ENCODE data around the gene MAU2. TPM values are rescaled to one million over a fixed set of nuclear protein-coding genes. Genes with fewer than 3 reads are reported as not detected.

MAU2 gene, protein sequence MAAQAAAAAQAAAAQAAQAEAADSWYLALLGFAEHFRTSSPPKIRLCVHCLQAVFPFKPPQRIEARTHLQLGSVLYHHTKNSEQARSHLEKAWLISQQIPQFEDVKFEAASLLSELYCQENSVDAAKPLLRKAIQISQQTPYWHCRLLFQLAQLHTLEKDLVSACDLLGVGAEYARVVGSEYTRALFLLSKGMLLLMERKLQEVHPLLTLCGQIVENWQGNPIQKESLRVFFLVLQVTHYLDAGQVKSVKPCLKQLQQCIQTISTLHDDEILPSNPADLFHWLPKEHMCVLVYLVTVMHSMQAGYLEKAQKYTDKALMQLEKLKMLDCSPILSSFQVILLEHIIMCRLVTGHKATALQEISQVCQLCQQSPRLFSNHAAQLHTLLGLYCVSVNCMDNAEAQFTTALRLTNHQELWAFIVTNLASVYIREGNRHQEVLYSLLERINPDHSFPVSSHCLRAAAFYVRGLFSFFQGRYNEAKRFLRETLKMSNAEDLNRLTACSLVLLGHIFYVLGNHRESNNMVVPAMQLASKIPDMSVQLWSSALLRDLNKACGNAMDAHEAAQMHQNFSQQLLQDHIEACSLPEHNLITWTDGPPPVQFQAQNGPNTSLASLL
- 10 to 100 TPM; 45.3 to 52.4 TPM for total RNA-seq
- long read RNA-seq, partial matches to known transcripts = 0 of 5 reads
- long read RNA-seq, other reads (novel, unspliced or antisense) = 4 of 5 reads

DNA sequence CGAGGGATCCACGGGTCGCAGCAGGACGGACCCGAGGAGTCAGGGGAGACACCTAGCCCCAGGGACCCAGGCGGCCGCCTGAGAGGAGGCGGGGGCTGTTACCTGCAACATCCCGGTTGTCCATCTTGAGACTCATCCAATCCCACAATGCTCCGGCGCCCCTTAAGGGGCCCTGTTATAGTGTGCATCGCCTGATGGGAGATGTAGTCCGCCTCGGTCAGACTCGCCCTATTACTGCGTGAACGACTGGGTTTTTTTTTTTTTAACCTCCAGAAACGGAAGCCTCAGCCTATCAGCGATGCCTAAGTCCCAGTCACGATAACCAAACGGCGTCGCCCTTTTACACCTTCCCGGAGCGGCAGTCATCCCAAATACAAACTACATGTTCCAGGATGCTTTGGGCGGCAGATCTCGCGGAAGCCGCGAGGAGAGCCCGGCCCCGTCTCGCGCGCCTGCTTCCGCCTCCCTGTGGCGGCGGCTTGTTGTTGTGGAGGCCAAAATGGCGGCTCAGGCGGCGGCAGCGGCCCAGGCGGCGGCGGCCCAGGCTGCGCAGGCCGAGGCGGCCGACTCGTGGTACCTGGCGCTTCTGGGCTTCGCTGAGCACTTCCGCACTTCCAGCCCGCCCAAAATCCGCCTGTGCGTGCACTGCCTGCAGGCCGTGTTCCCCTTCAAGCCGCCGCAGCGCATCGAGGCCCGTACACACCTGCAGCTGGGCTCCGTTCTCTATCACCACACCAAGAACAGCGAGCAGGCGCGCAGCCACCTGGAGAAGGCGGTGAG, at the start of gene MAU2, which contains the start of gene SUGP1:
MAU2 (plus strand) TSS at position 469 of the 780 bp plus-strand sequence; CDS start at position 500, 31 bp downstream.
SUGP1 (minus strand) TSS at position 149 of the 780 bp plus-strand sequence; CDS start at position 136, 13 bp downstream.
- intact Hi-C loops (cut with DNase I, micrococcal nuclease) = no loop called here
- DNase-seq (peak; percentile 88 to 90), ATAC-seq (peak; percentile 94)

DNA sequence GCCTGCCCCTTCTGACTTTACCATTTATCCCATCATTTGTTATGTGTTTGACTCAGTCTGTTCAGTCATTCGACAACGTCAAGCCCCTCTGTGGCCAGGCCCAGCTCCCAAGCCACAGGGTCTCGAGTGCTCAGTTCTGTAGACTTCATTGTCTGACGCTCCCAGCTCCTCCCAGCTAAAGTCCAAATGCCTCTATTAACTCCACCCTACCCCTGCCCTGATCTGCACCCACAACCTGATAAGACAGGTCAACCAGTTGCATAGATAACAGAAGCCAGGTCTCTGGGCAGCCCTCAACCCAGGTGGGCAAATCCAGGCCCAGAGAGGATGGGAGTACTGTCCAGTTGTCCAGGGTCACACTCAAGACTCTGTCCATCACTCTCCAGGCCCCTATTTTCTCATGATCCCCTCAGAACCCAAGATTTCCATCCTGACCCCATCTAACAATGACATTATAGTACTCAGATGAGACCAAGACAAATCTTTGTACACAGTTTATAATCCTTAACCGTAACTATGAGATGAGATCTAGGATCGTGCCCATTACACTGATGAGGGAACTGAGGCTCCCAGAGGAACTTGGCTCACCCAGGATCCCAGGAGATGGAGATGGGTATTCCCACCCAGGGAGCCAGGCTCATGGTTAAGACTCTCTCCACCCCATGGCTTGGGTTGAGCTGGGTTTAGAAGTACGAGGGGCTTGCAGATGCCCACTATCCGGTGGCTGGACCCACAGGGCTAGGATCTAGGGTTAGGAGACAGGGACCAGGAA, 48.6 kb upstream of the MAU2 start:
- intact Hi-C loops (cut with DNase I, micrococcal nuclease) = no loop called here
- ATAC-seq (peak; percentile 43), DNase-seq (no peak)

DNA sequence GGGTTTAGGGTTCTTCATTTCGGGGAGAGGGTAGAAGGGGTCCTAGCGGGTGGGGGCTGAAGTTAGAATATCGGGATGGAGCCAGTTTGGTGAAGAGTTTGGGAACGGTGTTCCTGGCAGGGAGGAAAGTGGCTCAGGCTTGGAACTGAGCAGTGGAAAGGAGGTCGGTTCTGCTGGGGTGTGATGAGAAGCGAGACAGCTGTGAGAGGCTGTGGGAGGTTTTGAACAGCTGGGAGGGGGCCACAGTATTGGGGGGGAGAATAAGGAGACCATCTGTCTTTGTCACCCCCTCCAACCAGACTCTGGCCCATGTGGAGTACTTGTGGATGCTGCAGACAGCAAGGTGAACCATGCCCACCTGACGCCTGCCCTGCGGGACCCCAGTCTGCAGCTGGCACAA, 46.5 kb upstream of the MAU2 start:
- DNase-seq = no peak
- no peak for ATAC-seq
- intact Hi-C loops (cut with DNase I, micrococcal nuclease) = no loop called here

DNA sequence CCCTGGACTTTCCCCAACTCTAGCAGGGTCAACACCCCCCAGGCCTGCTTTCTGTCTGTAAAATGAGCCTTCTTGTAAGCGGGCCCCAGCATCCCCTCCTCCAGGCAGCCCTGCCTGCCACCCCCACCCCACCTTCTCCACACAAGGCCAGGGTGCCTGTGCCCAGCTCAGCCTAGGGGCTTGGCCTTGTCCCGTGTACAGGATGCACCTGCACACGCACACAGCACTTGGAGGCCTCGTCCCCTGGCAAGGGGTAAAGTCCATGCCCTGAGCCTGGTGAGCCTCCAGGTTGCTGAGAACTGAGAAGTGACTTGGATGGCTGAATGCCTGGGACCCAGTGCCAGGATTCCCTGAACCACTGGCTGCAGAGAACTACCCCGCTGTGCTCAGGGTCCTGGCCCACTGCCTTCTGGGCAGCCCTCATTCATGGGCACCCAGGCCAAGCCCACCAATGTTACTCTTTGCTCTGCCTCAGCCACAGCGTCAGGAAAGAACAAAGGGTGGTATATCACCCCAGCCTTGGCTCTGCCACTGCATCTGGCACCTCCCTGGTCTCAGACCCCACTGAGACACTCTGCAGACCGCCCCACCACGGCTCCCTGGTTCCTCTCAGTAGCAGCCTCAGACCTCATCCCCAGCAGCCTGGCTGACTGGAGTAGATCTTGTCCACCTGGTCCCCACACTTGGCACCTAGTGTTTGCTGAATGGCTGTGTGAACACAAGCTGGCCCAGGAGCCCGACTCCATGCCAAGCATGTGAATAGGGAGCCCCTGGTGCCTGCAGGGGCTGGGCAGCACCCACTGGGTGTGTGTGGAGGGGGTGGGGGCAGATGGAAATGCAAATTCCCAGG, 45.7 kb upstream of the MAU2 start:
- peak in 1 of 2 donors; percentile 22 for DNase-seq
- peak; percentile 57 for ATAC-seq
- intact Hi-C loops (cut with DNase I, micrococcal nuclease) = no loop called here

DNA sequence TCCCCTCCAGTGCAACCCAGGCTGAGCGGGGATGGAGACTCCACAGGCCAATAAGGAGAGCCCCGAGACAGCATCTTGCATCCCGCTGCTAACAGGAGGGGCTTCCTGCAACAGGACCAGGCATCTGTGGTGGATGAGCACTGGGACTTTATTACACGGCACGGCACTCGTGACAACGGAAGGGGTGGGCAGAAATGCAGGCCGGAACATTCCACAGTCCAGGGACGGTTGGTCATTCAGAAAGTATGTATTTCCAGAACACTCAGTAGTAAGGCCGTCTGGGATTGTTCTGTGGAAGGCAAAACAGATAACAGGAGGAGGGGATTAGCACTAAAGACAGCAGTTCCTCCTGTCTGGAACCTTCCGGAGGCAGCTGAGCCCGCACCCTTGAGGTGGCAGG, 44.2 kb upstream of the MAU2 start:
- DNase-seq (no peak), ATAC-seq (no peak)
- intact Hi-C loops (cut with DNase I, micrococcal nuclease) = no loop called here

DNA sequence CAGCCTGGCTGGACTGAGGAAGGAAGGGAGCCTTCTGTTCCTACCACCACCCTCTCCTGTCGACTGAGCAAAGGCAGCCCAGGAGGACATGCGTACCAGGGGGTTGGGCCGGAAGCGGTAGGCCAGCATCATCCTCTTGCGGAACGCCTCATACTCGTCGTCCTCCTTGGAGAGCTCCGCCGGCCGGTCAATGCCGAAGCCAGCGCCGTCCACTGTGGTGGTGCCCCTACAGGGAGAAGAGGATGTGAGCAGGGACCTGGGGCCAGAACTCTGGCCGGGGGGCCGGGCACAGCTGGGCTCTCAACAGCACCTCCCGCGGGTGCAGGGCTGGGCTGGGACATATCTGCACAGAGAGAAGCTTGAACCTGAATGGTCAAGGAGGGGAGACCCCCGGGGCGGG, 43.8 kb upstream of the MAU2 start:
- DNase-seq (no peak), ATAC-seq (no peak)
- intact Hi-C loops (cut with DNase I, micrococcal nuclease) = no loop called here

DNA sequence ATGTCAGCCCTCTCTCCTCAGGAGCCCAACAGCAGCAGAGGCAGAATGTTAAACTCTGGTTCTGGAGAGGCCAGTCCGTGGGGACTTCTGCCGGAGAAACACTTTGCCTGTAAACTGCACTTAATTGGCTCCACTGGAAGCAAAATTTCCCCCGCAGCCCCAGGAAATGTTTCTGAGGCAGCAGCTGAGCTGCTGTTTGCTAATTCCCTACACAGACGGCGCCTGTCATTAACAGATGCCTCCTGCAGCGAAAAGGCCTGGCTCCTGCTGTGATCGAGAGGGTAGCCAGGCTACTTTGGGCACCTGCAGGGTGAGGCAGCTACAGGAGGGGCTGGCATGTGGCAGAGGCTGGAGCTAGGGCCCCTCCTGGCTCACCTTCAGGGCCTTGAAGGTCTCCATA, 42.3 kb upstream of the MAU2 start:
- ATAC-seq (no peak), DNase-seq (no peak)
- intact Hi-C loops (cut with DNase I, micrococcal nuclease) = no loop called here

DNA sequence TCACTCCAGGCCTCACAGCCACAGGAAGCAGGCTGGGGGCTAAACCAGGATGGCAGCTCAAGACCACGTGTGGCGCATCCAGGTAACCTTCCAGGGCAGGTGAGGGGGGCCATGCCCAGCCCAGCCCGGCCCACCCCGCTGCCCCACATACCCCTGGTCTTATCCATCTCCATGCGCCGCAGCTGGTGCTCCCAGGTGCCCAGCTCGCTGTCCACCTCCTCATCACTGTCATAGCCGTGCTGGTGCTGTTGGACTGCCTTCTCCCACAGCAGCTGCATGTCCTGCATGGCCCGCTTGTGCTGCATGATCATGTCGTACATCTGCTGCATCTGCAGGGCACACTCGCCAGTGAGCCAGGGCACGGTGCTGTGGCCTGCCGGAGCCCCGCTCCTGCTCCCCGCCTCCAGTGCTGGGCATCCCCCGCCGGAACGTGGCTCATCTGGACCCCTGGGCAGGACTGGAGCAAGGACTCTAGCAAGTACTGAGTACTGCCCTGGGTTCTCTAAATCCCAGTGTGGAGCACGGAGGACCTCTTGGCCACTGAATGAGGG, 41.5 kb upstream of the MAU2 start:
- intact Hi-C loops (cut with DNase I, micrococcal nuclease) = no loop called here
- no peak for DNase-seq
- ATAC-seq = no peak

DNA sequence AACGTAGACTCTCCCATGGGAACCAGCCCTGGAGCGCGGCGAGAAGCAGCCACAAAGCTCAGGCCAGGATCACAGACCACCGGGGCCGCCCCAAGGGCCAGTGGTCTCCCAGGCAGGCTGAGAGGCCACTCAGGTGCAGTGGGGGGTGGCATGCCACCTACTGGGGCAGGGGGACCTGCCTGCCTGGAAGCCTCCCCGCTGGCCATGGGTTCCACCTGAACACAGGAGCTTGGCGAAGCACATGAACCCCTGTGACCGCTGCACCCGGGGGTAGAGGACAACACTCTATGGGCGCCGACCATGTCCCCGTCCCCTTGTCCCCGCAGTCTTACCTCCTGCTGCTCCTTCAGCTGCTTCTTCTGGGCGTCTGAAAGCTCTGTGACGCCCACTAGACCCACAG, 40.8 kb upstream of the MAU2 start:
- no peak for DNase-seq
- intact Hi-C loops (cut with DNase I, micrococcal nuclease) = no loop called here

DNA sequence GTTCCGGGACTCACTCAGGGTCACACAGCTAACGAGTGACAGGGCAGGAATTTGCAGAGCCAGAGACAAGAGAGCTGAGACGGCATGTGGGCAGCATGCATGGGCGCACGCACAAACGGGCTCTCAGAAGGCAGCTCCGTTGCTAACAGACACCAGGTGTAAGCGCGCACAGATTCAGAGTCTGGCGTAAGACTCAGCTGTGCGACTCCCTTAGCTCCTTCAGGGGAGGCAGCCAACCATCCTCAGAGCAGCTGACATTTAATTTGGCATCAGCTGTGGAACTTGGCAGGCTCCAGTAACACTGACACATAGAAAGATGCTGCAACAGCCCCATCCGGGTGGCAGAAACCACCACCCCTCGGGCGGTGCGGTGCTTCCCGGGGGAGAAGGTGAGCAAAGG, 40.1 kb upstream of the MAU2 start:
- intact Hi-C loops (cut with DNase I, micrococcal nuclease) = no loop called here
- no peak for ATAC-seq

More for the DNA sequence above, 40.8 kb upstream of the MAU2 start:
- no peak for ATAC-seq

DNA sequence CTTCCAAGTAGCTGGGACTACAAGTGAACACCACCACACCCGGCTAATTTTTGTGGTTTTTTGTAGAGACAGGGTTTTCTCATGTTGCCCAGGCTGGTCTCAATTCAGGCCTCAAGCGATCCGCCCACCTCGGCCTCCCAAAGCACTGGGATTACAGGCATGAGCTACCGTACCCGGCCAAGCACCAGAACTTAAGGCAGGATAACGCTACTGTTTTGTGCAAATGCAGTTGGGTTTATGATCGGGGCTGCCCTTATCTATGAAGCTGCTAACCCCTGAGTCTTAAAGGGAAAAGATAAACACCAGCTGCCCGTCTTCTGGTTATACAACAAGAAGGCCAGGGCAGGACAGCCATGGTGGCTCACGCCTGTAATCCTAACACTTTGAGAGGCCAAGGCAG, 34.9 kb upstream of the MAU2 start:
- DNase-seq = no peak
- intact Hi-C loops (cut with DNase I, micrococcal nuclease) = no loop called here
- no peak for ATAC-seq

More for the DNA sequence above, 40.1 kb upstream of the MAU2 start:
- DNase-seq = no peak

DNA sequence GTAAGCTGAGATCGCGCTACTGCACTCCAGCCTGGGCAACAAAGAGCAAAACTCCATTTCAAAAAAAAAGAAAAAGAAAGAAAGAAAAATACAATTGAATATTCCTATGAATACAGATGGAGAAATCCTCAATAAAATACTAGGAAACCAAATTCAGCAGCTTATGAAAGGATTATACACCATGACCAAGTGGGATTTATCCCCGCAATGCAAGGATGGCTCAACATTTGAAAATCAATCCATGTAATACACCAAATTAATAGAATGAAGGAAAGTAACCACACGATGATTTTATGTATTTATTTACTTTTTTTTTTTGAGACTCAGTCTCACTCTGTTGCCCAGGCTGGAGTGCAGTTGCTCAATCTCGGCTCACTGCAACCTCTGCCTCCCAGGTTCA, 28.0 kb upstream of the MAU2 start:
- intact Hi-C loops (cut with DNase I, micrococcal nuclease) = no loop called here
- DNase-seq (no peak), ATAC-seq (no peak)

DNA sequence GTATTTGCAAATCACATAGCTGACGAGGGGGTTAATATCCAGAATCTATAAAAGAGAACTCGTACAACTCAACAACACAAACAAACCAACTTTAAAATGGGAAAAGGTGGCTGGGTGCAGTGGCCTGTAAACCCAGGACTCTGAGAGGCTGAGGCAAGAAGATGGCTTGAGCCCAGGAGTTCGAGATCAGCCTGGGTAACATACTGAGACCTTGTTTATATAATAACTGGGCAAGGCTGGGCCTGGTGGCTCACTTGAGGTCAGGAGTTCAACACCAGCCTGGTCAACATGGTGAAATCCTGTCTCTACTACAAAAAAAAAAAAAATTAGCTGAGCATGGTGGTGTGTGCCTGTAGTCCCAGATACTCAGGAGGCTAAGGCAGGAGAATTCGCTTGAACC, 25.7 kb upstream of the MAU2 start:
- DNase-seq (no peak), ATAC-seq (no peak)
- intact Hi-C loops (cut with DNase I, micrococcal nuclease) = no loop called here

DNA sequence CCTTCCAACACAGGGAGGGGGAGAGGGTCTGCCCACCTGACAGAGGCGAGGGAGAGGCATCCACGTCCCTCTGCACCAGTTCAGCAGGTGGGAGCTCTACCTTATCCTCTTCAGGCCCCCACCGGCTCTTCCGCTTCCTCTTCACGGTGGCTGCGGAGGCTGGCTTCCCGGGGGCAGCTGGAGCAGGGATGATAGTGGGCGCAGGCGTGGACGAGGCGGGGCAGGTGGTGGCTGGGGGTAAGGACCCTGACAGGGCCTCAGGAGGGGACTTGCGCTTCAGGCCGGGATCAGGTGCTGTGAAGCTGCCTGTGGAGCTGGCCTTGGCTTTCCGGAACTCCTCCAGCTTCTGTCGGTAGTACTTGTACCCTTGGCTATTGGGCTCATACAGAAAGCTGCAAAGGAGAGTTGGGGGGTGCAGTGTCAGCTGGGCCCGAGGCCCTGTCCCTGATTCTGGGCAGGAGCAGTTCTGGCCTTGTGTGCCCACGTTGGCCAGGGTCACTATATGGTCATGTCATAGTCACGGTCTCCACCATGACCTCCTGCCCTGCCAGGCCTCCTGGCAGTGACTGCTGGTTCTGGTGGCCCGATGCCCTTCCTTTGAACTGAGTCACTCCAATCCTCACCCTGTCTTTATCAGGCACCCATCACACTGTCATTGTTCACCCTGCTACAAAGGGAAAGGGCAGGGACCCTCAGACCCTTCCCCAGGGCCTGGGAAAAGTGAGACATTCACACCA, 23.5 kb upstream of the MAU2 start:
- intact Hi-C loops (cut with DNase I, micrococcal nuclease) = no loop called here
- no peak for DNase-seq
- ATAC-seq = no peak

DNA sequence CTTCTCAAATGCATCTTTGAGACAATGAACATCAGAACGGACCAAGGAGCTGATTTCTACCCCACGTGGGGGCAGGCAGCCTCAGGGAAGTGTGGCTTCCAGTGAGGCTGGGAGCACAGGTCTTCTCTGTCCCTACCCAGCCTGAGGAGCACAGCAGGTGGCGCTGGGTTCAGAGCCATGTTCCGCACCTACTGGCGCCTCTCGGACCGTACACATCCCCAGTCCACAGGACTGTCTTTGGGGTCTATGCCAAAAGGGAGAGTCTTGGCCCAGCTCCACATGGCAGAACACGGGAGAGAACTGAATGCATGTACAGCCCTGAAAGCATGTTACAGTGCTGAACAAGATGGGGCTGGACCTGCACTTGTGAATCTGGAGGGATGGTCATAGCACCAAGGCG, 22.9 kb upstream of the MAU2 start:
- no peak for ATAC-seq
- intact Hi-C loops (cut with DNase I, micrococcal nuclease) = no loop called here

DNA sequence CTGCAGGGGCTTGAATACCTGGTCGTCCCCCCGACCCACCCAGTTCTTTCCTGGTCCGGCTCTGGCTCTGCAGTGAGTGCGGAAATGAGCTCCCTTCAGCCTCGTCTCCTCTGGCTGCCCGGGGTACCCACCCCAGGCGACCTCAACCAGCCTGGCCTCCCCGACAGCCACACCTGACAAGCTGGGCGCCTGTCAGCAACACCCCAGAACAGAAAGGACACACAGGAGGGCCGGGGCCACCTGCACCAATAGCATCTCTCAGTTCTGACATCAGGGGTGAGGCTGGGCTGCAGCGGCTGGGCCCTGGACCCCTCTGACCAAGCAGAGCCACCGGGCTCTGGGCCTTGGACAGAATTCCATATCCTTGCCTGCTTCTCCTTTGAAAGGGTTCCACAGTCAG, 20.0 kb upstream of the MAU2 start:
- intact Hi-C loops (cut with DNase I, micrococcal nuclease) = no loop called here
- DNase-seq = no peak
- no peak for ATAC-seq

More for the DNA sequence above, 22.9 kb upstream of the MAU2 start:
- DNase-seq = no peak

DNA sequence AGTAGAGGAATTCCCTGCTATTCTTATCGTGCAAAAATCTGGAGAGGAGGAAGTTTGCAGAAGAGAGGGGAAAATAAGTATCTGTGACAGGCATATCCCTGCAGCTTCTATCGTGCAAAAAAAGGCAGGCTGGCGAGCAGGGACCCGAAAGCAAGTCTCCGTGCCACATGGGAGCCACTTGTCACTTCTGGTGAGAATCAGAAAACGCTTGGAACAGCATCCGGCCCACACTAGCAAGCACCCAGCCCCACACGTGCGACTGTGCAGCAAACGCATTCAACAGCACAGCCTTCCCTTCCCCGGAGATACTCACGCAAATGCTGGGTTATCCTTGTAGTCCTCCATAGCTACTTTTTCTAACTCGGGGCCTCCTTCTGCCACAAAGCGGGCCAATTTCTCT, 17.2 kb upstream of the MAU2 start:
- ATAC-seq (no peak), DNase-seq (no peak)
- intact Hi-C loops (cut with DNase I, micrococcal nuclease) = no loop called here

Data from left colon (tissue), 2 donors.